ENCODE data around the gene ITIH1. TPM values are rescaled to one million over a fixed set of nuclear protein-coding genes. Genes with fewer than 3 reads are reported as not detected.

The ITIH1 gene
- total RNA-seq, 6 experiments from 2014 or later = 376 to 1,846 (median 1,201) TPM

GRCh38 chr3:52784021-52784621, 6.7 kb downstream of the ITIH1 start:
- no peak overlapping the region for H3K4me3 ChIP-seq
- intact Hi-C loops (cut with DNase I) = no loop called here
- H3K4me1 ChIP-seq = peaks cover 0 to 83% (median 32%) of the 10 kb centered on the region in 4 donors
- H3K9me3 ChIP-seq = no peaks in the 10 kb centered on the region
- TF ChIP-seq CTCF (IDR thresholded peaks at IDR 0.05) (no peak), POLR2A (IDR thresholded peaks at IDR 0.05) (no peak)
- no peak overlapping the region for H3K27ac ChIP-seq
- 83% methylated on average over 8 of the region's 18 CpGs for WGBS (ENCODE audit: insufficient coverage, low coverage, low lambda C conversion rate, missing lambda C conversion rate)
- ATAC-seq (no peak), DNase-seq (peak; percentile 18 to 43 (median 42))
- H3K27me3 ChIP-seq = no peaks in the 10 kb centered on the region
- H3K36me3 ChIP-seq = peaks cover 0 to 65% (median 22%) of the 10 kb centered on the region in 4 donors

GRCh38 chr3:52784931-52785590, 7.7 kb downstream of the ITIH1 start:
- ATAC-seq = no peak
- 81% methylated on average over 2 of the region's 5 CpGs for WGBS (ENCODE audit: insufficient coverage, low coverage, low lambda C conversion rate, missing lambda C conversion rate)
- H3K27me3 ChIP-seq = no peaks in the 10 kb centered on the region
- DNase-seq = peak in 2 of 3 donors; percentile 42 to 46
- peaks cover 0 to 65% (median 27%) of the 10 kb centered on the region in 4 donors for H3K36me3 ChIP-seq
- H3K4me1 ChIP-seq = peaks cover 0 to 81% (median 27%) of the 10 kb centered on the region in 4 donors
- no peak for TF ChIP-seq POLR2A (IDR thresholded peaks at IDR 0.05)
- TF ChIP-seq CTCF (IDR thresholded peaks at IDR 0.05) = no peak
- H3K9me3 ChIP-seq = no peaks in the 10 kb centered on the region
- no peak overlapping the region for H3K4me3 ChIP-seq
- intact Hi-C loops (cut with DNase I) = no loop called here
- peak overlapping the region in 1 of 3 donors; percentile 70 for H3K27ac ChIP-seq

- no peak overlapping the region for H3K4me3 ChIP-seq
- DNase-seq = peak; percentile 38 to 82 (median 82)
- peak; percentile 45 to 73 (median 64) for ATAC-seq
- 44% methylated on average over 10 of the region's 19 CpGs for WGBS (ENCODE audit: insufficient coverage, low coverage, low lambda C conversion rate, missing lambda C conversion rate)
- peaks cover 0 to 66% (median 32%) of the 10 kb centered on the region in 4 donors for H3K36me3 ChIP-seq
- peaks cover 0 to 76% (median 27%) of the 10 kb centered on the region in 4 donors for H3K4me1 ChIP-seq
- no peaks in the 10 kb centered on the region for H3K9me3 ChIP-seq
- intact Hi-C loops (cut with DNase I) = no loop called here
- H3K27ac ChIP-seq = peak overlapping the region in 1 of 3 donors; percentile 70
- no peaks in the 10 kb centered on the region for H3K27me3 ChIP-seq
- TF ChIP-seq POLR2A (IDR thresholded peaks at IDR 0.05) (no peak), CTCF (IDR thresholded peaks at IDR 0.05) (no peak)
Measured at GRCh38 chr3:52786330-52787215, 9.2 kb downstream of the ITIH1 start.

- no peak for ATAC-seq
- no peaks in the 10 kb centered on the region for H3K27me3 ChIP-seq
- H3K4me3 ChIP-seq = no peak overlapping the region
- H3K4me1 ChIP-seq = peaks cover 0 to 76% (median 27%) of the 10 kb centered on the region in 4 donors
- intact Hi-C loops (cut with DNase I) = no loop called here
- H3K27ac ChIP-seq = peak overlapping the region in 1 of 3 donors; percentile 70
- peaks cover 0 to 63% (median 28%) of the 10 kb centered on the region in 4 donors for H3K36me3 ChIP-seq
- WGBS (ENCODE audit: insufficient coverage, low coverage, low lambda C conversion rate, missing lambda C conversion rate) = 93% methylated on average over 7 of the region's 11 CpGs
- TF ChIP-seq CTCF (IDR thresholded peaks at IDR 0.05) (no peak), POLR2A (IDR thresholded peaks at IDR 0.05) (no peak)
- no peaks in the 10 kb centered on the region for H3K9me3 ChIP-seq
- DNase-seq = peak; percentile 10 to 47 (median 44)
Measured at GRCh38 chr3:52787246-52787645, 9.8 kb downstream of the ITIH1 start.

Data from right lobe of liver (tissue), 6 donors.